ENCODE data around the gene RBMS1. TPM values are rescaled to one million over a fixed set of nuclear protein-coding genes. Genes with fewer than 3 reads are reported as not detected.
A peak's percentile ranks its signal among the peaks of the same experiment; 100 is the strongest.
"Not testable (repeated sequence)": the region's sequence is repeated elsewhere in the genome, so short reads cannot be mapped to it uniquely, and the experiment has no call there.

Gene RBMS1
- polyA plus RNA-seq, 3 donors = 114 to 148 (median 141) TPM

GRCh38 chr2:160507046-160507407 is 13.4 kb upstream of the RBMS1 start:
- no peak for DNase-seq

- no peak for DNase-seq
Observed at GRCh38 chr2:160506371-160507045, 12.9 kb upstream of the RBMS1 start.

- DNase-seq = no peak
Observed at GRCh38 chr2:160505256-160505655, 11.6 kb upstream of the RBMS1 start.

DNA sequence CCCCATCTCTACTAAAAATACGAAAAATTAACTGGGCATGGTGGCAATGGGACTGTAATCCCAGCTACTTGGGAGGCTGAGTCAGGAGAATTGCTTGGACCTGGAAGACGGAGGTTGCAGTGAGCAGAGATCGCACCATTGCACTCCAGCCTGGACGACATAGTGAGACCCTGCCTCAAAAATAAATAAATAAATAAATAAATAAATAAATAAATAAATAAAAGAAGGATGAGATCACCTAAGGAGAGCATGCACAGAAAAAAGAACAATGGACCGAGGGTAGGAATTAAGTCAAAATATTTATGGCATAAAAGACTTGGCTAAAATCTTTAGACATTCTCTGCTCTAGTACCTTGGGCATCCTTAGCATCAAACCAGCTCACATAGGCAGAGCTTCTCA is 8.9 kb upstream of the RBMS1 start:
- DNase-seq = no peak

DNA sequence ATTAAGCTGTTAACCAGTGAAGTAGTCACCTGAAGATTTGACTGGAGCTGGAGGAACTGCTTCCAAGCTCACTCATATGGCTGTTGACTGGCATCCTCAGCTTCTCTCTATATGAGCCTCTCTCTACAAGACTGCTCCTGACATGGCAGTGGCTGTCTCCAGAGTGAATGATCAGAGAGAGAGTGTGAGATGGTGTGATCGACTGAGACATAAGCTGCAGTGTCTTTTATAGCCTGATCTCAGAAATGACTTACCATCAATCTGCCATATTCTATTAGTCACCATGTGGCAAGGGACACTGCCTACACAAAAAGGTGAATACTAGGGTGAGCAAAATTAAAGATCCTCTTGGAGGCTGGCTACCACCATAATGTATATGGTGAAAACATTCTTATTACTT is 7.8 kb upstream of the RBMS1 start:
- no peak for DNase-seq

DNA sequence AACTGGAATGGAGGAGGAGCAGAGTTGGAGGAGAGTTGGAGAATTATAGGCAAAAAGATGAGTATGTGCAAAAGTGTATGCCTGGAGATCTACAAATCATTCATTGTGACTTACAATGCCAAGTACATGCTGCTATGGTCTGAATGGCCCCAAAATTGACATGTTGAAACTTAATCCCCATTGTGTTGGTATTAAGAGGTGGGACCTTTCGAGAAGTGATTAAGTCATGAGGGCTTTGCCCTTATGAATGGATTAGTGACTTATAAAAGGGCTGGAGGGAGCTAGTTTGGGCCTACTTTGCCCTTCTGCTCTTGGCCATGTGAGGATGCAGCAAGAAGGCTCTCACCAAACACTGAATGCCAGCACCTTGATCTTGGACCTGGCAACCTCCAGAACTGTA is 6.3 kb upstream of the RBMS1 start:
- DNase-seq = no peak

DNA sequence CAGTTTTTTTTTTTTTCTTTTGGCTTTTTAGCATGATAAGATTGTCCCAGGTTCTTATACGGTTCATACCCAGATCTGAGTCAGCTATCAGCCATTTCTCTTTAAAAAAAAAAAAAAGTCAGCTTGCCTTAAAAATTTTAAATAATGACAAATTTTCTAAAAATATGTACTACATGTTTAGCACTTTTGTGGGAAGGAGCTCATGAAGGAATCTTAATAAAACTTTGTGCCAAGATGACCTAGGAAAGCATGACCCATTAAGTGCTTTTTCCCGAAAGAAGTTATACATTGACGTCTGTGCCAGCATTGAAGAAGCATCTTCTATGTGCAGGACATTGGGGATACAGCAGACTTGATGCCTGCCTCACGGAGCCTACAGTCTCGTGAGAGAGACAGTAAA is 4.5 kb upstream of the RBMS1 start:
- DNase-seq = no peak

DNA sequence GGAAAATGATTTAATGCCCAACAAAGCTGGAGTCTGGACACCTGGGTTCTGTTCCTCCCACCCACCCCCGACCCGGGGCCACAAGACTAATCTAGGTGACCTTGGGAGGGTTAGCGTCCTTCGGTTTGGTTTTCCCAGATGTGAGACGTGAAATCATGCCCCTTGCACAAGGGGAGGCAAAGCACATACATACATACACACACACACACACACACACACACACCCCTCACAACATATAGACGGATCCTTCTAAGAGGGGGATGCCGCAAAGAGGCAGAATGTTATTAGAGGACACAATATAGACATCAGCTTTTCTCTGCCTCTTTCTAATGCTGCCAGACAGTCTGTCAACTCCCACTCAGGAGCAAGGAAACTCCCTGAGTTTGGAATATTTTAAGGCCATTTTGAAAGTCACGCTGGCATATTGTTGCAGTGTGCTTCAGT is 616 bp upstream of the RBMS1 start:
- DNase-seq = peak; percentile 34

- peak; percentile 88 for DNase-seq
Observed at GRCh38 chr2:160492401-160493226, 993 bp downstream of the RBMS1 start.

GRCh38 chr2:160491911-160492371 is 1.7 kb downstream of the RBMS1 start:
- peak; percentile 28 for DNase-seq

- DNase-seq = no peak
Observed at GRCh38 chr2:160490733-160491685, 2.6 kb downstream of the RBMS1 start.

- DNase-seq = no peak
Observed at GRCh38 chr2:160489111-160489510, 4.5 kb downstream of the RBMS1 start.

- DNase-seq = not testable (repeated sequence)
Observed at GRCh38 chr2:160488289-160488688, 5.3 kb downstream of the RBMS1 start.

GRCh38 chr2:160486341-160486740 is 7.3 kb downstream of the RBMS1 start:
- no peak for DNase-seq

DNA sequence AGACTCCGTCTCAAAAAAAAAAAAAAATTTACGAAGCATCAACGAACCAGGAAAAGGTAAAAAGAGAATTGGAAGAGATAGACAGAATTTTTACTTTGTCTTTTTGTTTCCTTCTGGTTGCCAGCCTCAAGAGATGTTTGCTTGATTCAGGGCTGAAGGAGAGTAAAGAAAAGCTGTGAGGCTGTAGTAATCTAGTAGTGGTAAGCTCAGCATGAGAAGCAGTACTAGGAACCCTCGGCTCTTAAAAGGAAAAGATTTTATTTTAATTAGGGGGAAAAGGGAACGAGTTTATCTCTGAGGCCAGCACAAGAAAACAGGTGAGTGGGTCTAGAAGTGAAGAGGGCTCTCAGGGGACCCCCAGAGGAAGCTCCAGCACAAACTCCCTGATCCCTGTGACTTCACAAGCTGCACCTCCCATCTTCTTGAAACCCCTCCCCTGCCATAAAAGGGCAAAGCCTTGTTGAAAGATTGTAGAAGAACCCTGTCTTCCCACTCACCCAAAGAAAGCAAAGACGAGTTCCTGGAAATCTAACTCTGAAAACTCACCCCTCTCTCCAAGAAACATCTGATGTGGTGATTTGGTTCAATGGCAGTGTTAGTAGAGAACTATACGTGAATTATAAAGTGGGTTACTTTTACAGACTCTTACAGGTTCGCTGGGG is 8.6 kb downstream of the RBMS1 start:
- no peak for DNase-seq

GRCh38 chr2:160482673-160483072 is 10.9 kb downstream of the RBMS1 start:
- DNase-seq = no peak

- DNase-seq = no peak
Observed at GRCh38 chr2:160479269-160479668, 14.3 kb downstream of the RBMS1 start.

GRCh38 chr2:160478660-160479059 is 14.9 kb downstream of the RBMS1 start:
- no peak for DNase-seq

DNA sequence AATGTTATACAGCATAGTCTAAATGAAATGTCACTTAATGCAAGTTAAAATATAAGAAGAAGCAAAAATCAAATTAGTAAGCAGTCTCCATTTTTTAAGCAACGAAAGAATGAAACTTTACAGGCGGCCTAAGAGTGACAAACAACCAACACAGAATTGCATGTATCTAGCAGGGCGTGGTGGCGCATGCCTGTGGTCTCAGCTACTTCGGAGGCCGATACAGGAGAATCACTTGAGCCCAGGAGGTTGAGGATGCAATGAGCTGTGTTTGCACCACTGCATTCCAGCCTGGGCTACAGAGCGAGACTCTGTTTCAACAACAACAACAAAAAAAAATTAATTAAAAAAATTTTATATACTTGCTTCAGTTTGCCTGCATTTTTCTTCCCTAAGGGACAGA is 16.6 kb downstream of the RBMS1 start:
- DNase-seq = no peak

DNA sequence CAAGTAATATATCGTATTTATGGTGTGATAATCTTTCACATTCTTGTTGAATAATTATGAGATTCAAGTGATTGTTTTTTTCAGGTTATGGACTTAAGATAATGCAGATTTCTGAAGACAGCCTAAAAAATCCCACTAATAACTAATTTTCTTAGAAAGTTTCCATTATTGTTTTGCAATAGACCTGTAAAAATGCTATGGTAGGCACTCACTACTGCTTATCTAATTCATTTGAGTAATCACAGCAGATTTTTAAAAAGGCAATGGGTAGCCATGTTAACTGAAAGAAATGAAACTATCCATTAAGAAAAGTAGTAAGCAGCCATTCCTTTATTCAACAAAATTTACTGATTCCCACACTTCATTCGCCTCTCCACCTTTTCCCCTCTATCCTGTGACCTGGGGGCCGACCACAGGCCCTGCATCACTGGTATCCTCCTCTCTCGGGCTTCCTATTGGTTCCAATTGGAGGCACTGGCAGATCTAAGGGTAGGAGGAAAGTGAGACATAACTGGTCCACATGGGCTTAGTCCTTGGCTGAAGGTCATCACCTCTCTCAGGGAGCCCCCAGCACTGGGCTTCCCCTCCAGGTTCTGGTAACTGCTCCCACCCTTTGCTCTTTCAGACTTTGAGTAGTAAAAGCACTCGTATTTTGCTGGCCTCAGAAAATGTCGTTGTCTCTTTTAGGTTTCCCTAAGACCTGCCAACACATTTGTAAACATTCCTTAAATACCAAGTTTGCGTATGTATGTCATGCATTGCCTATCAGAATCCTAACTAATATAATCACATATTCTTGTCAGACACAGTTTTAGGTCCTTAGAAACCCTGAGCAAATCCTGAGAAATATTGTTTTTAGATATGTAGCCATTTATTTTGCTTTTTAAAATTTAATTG is 18.5 kb downstream of the RBMS1 start:
- no peak for DNase-seq

GRCh38 chr2:160474319-160474645 is 19.3 kb downstream of the RBMS1 start:
- no peak for DNase-seq

Measured in renal pelvis (tissue), 4 donors.